ENCODE results near the gene RNF144A.

RNF144A gene

DNA sequence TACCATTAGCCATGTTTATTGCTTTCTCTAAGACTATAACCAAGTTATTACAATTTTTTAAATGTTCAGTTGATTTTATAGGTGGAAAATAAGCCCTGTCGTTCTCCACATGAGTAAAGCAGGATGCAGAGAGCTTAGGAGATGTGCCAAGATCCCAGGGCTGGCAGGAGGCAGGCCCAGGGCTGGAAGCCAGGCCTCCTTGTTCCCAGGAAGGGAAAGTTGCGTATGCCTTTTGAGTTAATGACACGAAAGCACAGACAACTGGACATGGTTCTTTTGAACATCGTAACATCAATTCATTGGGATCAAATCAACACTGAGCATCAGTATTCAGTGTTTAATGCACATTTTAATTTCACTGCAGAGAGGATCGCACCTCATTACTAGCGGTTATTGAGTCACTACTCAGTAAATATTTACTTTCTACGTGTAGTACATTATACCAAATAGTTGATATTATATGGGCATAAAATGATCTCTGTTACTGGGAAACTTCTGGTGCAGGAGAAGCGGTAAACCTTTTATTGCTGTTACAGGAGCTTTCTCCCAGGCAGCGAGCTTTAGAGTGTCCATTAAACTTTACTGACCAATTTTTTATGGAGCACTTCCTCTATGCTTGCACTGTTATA lies 60.0 kb downstream of the RNF144A start:
- H3K4me3 ChIP-seq (ENCODE audit: low read length), result no peak overlapping the region
- TF ChIP-seq, protein P1, sequence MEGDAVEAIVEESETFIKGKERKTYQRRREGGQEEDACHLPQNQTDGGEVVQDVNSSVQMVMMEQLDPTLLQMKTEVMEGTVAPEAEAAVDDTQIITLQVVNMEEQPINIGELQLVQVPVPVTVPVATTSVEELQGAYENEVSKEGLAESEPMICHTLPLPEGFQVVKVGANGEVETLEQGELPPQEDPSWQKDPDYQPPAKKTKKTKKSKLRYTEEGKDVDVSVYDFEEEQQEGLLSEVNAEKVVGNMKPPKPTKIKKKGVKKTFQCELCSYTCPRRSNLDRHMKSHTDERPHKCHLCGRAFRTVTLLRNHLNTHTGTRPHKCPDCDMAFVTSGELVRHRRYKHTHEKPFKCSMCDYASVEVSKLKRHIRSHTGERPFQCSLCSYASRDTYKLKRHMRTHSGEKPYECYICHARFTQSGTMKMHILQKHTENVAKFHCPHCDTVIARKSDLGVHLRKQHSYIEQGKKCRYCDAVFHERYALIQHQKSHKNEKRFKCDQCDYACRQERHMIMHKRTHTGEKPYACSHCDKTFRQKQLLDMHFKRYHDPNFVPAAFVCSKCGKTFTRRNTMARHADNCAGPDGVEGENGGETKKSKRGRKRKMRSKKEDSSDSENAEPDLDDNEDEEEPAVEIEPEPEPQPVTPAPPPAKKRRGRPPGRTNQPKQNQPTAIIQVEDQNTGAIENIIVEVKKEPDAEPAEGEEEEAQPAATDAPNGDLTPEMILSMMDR (conservative IDR thresholded peaks at IDR 0.05; ENCODE audit: low read length), result no peak
- peak; percentile 18 for DNase-seq (ENCODE audit: low read depth)

DNA sequence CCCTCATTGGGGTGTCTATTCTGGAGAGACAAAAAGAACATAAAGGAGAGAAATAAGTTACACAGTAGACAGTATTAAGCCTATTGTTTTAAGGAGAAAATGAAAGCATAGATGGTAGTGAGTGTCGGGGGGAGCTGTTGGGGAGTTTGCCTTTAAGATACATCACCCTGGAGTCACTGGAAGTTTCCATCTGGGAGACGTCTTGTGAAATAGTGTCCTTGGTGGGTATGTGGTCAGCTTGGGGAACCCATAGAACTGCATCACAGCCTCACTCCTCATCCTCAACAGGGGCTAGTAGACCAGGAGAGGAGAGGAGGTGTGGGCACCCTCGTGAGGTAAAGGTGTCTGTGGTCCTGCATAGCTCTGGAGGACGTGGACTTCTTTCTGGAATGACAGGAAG lies 60.6 kb downstream of the RNF144A start:
- H3K4me3 ChIP-seq (ENCODE audit: low read length), result no peak overlapping the region
- TF ChIP-seq, protein P1 (conservative IDR thresholded peaks at IDR 0.05; ENCODE audit: low read length), result no peak
- DNase-seq (ENCODE audit: low read depth), result no peak

GRCh38 chr2:6978991-6979390 lies 61.8 kb downstream of the RNF144A start:
- no peak for DNase-seq (ENCODE audit: low read depth)
- TF ChIP-seq, protein P1 (conservative IDR thresholded peaks at IDR 0.05; ENCODE audit: low read length), result no peak
- H3K4me3 ChIP-seq (ENCODE audit: low read length), result no peak overlapping the region

GRCh38 chr2:6982449-6982848 lies 65.2 kb downstream of the RNF144A start:
- H3K4me3 ChIP-seq (ENCODE audit: low read length), result no peak overlapping the region
- no peak for DNase-seq (ENCODE audit: low read depth)
- TF ChIP-seq, protein P1 (conservative IDR thresholded peaks at IDR 0.05; ENCODE audit: low read length), result no peak

DNA sequence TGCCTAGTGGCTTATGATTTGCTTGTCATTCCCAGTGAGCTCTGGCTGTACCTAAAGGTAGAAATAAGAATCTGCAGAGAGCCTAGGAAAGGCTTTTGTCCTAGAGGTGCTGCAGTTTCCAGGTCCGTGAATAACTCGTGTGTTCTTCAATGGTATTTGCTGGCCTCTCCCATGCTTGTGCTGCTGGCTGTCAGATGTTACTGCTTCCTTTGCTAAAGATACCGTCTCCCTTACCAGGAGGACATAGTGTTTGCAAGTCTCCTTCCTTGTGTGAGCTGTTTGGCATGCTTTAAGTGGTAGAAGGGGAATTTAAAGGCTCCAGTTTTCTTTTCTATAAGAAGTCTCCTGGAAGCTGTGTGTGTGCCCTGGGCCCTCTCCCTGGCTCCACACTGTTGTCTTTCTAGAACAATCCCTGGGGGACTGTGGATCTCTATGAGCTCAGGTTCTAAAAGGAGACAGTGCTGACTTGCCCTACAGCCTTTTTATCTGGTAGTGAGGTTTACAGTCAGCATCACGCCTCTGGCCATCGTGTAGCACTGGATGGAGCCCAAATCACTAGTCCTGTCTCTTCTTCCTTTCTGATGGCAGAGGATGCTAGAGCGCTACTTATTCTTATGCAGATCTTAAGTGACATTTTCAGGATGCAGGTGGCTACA lies 65.8 kb downstream of the RNF144A start:
- H3K4me3 ChIP-seq (ENCODE audit: low read length), result no peak overlapping the region
- TF ChIP-seq, protein P1 (conservative IDR thresholded peaks at IDR 0.05; ENCODE audit: low read length), result no peak
- DNase-seq (ENCODE audit: low read depth), result no peak

- no peak for DNase-seq (ENCODE audit: low read depth)
Observed at GRCh38 chr2:6986301-6986911, 69.2 kb downstream of the RNF144A start.

More at GRCh38 chr2:6986301-6986911, 69.2 kb downstream of the RNF144A start:
- TF ChIP-seq, protein P1 (conservative IDR thresholded peaks at IDR 0.05; ENCODE audit: low read length), result no peak
- H3K4me3 ChIP-seq (ENCODE audit: low read length), result no peak overlapping the region
